Colon (tissue), 2 donors: ENCODE measurements around the gene CMPK1.
A peak's percentile ranks its signal among the peaks of the same experiment; 100 is the strongest.
"Not testable (repeated sequence)": the region's sequence is repeated elsewhere in the genome, so short reads cannot be mapped to it uniquely, and the experiment has no call there.

Experiments
- FAIRE-seq: peaks from 2 replicates; lab custom pipeline; 2012; peaks lifted over from hg19 to GRCh38; lab: Jason Lieb, UNC
- donor health status: control.
- donor health status: control.

Gene CMPK1

GRCh38 chr1:47333578-47333921 is at the start of gene CMPK1:
Gene CMPK1, plus strand, starts transcription at chr1:47333790. Its CDS starts 156 bp downstream, at chr1:47333946.
- no peak for FAIRE-seq

- not testable (repeated sequence) for FAIRE-seq
Measured at GRCh38 chr1:47288116-47288515, 45.5 kb upstream of the CMPK1 start.

DNA sequence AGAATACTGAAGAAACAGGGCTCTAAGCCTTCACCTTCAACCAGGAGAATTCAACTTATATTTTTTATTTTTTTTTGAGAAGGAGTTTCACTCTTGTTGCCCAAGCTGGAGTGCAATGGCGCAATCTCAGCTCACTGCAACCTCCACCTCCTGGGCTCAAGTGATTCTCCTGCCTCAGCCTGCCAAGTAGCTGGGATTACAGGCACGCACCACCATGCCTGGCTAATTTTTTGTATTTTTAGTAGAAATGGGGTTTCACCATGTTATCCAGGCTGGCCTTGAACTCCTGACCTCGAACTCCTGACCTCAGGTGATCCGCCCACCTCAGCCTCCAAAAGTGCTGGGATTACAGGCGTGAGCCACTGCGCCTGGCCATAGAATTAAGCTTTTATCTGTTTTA is 38.7 kb upstream of the CMPK1 start:
- FAIRE-seq: not testable (repeated sequence)

- no peak for FAIRE-seq
Measured at GRCh38 chr1:47295579-47295978, 38.0 kb upstream of the CMPK1 start.

DNA sequence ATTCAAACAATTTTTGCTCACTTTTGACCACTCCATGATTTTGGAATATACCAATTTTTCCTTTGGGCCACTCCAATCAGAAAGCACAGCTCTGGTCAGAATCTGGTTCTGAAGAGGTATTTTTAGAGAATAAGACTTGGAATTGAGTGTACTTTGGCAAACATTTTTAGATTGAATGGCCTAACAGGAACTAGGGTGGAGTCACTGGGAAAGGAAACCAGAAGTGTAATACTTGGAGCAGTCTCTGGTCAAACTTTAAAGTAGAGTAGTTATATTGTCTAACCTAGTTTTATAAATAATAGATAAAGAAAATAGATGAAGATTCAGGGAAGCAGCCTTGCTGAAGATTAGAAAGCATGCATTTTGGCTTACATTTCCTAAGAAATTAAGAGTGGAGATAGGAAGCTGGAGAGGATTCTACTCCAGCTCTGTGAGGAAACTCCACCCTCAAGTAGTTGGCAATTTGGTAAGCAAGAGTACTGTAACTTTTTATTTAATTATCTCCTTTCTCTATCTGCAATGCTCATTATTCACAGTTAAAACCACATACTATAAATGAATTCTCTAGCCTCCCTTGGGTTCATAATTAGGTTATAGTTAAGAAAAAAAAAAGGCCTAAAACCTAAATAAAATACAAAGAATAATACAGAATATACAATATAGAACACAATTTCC is 35.4 kb upstream of the CMPK1 start:
- FAIRE-seq: no peak

- no peak for FAIRE-seq
Measured at GRCh38 chr1:47302472-47302871, 31.1 kb upstream of the CMPK1 start.

- no peak for FAIRE-seq
Measured at GRCh38 chr1:47309427-47309826, 24.2 kb upstream of the CMPK1 start.

- FAIRE-seq: peak; percentile 68
Measured at GRCh38 chr1:47313915-47314664, 19.5 kb upstream of the CMPK1 start, which contains the start of gene STIL. Gene STIL, minus strand, starts transcription at chr1:47314147. Its CDS starts 3,828 bp downstream, at chr1:47310319.

GRCh38 chr1:47317841-47318240 is 15.7 kb upstream of the CMPK1 start:
- FAIRE-seq: no peak

DNA sequence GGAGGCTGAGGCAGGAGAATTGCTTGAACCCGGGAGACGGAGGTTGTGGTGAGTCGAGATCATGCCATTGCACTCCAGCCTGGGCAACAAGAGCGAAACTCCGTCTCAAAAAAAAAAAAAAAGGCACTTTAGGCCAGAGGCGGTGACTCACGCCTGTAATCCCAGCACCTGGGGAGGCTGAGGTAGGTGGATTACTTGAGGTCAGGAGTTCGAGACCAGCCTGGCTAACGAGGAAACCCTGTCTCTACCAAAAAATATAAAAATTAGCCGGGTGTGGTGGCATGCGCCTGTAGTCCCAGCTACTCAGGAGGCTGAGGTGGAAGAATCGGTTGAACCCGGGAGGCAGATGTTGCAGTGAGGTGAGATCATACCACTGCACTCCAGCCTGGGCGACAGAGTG is 13.6 kb upstream of the CMPK1 start:
- not testable (repeated sequence) for FAIRE-seq

GRCh38 chr1:47323599-47324031 is 10.0 kb upstream of the CMPK1 start:
- peak; percentile 94 for FAIRE-seq

GRCh38 chr1:47324682-47325081 is 8.9 kb upstream of the CMPK1 start:
- no peak for FAIRE-seq

DNA sequence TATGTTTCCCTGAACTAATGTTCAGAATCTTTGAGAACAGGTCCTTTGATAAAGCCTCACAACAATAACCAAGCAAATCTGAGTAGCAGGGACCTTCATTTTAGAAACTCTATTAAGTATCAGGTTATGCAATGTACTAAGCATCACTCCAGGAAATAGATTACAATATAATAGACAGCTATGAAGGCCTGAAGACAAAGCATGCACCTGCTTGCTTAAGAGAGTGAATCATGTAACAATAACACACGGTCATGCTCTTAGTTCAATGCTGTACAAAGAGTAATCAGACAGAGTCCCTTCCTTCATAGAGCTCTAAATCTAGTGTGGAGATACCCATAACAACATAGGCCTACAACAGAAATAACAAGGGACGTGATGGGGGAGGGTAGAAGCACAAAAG is 8.1 kb upstream of the CMPK1 start:
- no peak for FAIRE-seq

DNA sequence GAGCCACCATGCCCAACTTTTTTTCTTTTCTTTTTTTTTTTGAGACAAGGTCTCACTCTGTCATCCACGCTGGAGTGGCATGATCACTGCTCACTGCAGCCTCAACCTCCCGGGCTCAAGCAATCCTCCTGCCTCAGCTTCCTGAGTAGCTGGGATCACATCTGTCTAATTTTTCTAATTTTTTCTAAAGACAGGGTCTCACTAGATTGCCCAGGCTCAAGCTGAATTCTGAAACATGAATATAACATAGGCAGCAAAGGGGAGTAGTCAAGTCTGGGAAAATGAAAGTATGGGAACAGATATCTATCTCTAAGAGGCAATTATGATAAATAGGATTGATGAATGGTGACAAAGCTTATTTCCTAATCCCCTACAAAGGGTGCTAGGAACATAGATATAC is 7.3 kb upstream of the CMPK1 start:
- no peak for FAIRE-seq

DNA sequence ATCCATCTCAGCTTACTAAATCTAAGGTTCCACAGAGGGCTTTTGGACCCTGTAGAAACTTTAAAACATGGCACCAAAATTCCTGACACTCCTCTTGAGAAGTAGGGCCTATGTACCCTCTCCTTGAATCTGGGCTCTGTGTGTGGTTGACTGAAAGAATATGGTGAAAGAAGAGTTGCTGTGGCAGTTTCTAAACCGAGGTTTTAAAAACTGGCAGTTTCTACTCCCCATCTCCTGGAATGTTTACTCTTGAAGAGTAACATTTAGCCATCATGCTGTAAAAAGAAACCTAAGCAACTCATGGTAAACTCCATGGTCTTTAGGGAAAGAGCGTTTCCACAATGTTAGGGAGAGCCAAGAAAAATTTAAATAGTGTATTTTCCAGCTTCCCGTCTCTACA is 4.6 kb upstream of the CMPK1 start:
- no peak for FAIRE-seq

DNA sequence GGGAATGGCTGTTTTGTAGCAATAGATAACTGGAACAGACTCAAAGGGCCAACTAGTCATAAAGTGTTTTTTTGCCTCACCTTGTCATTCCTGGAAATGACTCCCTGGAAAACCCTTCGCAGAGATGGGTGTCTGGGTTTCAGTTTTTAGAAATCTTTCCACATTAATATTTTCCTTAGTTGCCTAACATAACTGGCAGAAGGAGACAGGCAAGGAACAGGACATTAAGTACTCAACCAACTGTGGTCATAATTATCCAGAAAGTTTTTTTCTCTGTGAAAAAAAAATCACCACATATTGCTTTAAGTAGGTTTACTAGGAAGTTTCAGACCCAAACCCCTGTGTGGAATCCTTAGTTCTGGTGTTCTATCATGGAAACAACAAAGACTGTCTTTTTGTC is 3.4 kb upstream of the CMPK1 start:
- no peak for FAIRE-seq

DNA sequence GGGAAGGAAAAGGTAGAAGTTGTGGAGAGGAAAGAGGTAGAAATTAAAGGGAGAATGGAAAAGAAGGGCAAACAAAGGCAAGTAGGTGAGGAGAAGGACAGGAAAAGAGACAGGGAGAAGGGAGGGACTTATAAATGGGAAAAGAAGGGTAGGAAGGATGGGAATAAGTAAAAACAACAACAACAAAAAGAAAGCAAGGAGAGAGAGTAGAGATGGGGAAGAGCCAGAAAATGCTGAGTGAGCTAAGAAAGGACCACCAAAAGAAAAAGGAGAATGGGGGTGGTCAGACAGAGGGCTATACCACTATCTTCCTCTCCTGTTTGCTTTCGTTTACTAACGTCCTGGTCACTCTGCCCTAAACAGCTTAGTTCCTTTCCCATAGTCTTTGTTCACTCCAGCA is 1.7 kb upstream of the CMPK1 start:
- FAIRE-seq: no peak

DNA sequence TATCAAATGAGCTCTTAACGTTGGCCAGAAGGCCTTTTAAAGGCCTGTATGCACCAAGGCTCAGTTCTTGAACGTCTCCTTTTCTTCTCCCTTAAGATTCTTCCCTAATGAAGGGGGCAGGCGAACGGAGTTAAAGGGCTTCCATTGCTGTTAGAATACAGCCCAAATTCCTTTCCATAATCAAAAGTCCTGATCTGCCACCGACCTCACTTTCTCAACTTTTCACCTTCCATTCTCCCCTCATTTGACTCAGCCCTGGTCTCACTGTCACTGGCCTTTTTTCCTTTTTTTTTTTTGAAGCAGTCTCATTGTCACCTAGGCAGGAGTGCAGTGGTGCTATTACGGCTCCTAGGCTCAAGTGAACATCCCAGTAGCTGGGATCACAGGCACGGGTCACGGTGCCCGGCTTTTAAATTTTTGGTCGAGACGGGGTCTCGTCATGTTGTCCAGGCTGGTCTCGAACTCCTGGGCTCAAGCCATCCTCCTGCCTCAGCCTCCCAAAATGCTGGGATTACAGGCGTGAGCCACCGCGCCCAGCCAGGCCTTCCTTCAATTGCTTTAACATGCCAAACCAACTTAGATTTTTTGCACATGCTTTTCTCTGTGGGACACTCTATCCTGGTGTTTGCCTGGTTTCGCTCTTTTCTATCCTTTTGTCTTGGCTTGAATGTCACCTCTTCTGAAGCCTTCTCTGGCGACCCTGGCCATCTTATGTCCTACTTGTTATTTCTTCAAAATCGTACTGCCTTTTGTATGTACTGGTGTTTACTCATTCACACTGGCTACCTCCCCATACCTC is 612 bp upstream of the CMPK1 start:
- no peak for FAIRE-seq

GRCh38 chr1:47333922-47334764 is 553 bp downstream of the CMPK1 start:
- FAIRE-seq: no peak

GRCh38 chr1:47334765-47335435 is 1.3 kb downstream of the CMPK1 start:
- no peak for FAIRE-seq

DNA sequence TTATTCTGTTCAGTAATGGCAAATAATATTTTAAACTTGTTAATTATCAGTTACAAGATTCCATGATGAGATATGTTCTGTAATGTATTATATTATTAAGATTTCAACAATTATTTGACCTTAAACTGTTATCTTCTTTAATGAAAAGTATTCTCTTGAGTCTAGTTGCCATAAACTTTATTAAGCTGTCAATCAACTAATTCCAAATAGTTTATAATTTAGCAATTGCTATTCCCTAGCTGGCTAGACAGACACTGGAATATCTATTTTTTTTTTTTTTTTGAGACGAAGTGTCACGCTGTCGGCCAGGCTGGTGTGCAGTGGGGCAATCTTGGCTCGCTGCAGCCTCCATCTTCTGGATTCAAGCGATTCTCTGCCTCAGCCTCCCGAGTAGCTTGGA is 3.8 kb downstream of the CMPK1 start:
- no peak for FAIRE-seq
